ENCODE measurements around the gene ADAP1.

- no peak for TF ChIP-seq GATA2 (IDR thresholded peaks at IDR 0.05; ENCODE audit: low read depth, low read length)
- TF ChIP-seq GATA3 (IDR thresholded peaks at IDR 0.05; ENCODE audit: low read depth, low read length), result no peak
Measured at GRCh38 chr7:910931-911431, 43.5 kb downstream of the ADAP1 start.

Data from SH-SY5Y (cell line).